Loucy (cell line): Measurements from ENCODE around the gene SRSF3.

ENCODE experiments used
- CTCF ChIP-seq: fragments of 200-600 bp; sonication (generic); conservative IDR thresholded peaks from 2 replicates; pipeline ENCODE4 v1.5.1; 2014; ENCODE audit warnings: mild to moderate bottlenecking, antibody characterized with exemption, low read length
- EZH2phosphoT487 ChIP-seq: fragments of 200-600 bp; IDR thresholded peaks from 2 replicates; pipeline ENCODE4 v1.6.1; 2018; ENCODE audit warnings: antibody characterized with exemption, mild to moderate bottlenecking, moderate library complexity, borderline replicate concordance

GRCh38 chr6:36634317-36635108, 40.4 kb downstream of the SRSF3 start:
- TF ChIP-seq CTCF, result no peak
- TF ChIP-seq EZH2phosphoT487, result no peak
